Astrocyte of the cerebellum (primary cell): ENCODE measurements around the gene VSIG10L.

Source experiments
- DNase-seq: peaks from one replicate; pipeline ENCODE4 v3.0.0-alpha.2; 2011; ENCODE audit warnings: low read depth
- H3K4me3 ChIP-seq: 2 replicates; pipeline ENCODE4 v1.5.1; 2011; ENCODE audit warnings: mild to moderate bottlenecking, low read depth, low read length, moderate library complexity
- in situ Hi-C: cut with HindIII; loops from 2 replicates; pipeline ENCODE4 v1.10.0; 2017; ENCODE audit warnings: low sequenced_read_pairs
- TF ChIP-seq, protein P1 (sequence below): IDR thresholded peaks from 2 replicates; pipeline ENCODE4 v1.5.1; 2012; ENCODE audit warnings: low read length, low read depth, moderate library complexity, mild to moderate bottlenecking; ENCODE audit errors: missing control alignments

The VSIG10L gene

DNA sequence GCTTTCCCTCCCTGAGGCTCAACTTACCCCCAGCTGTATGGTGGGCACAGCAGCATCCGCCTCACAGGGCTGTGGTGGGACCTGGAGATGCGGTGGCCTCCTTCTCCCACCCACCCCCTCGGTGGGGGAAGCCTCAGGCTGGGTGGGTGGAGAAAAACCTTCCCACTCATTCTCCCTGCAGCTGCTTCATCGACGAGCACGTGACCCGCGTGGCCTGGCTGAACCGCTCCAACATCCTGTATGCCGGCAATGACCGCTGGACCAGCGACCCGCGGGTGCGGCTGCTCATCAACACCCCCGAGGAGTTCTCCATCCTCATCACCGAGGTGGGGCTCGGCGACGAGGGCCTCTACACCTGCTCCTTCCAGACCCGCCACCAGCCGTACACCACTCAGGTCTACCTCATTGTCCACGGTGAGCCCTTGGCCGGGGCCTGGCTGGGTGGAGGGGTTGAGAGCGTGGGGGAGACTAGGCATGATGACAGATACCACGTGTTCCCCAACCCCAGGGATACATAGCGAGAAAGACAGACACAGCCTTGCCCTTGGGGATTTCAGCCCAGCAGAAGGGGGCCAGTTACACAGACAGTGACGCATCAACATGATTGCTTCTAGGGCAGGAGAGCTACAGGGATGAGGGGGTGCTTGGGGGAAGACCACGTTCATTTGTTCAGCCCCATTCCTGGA, 18.3 kb downstream of the VSIG10L start:
- H3K4me3 ChIP-seq = no peak overlapping the region
- no peak for DNase-seq
- TF ChIP-seq, protein P1, sequence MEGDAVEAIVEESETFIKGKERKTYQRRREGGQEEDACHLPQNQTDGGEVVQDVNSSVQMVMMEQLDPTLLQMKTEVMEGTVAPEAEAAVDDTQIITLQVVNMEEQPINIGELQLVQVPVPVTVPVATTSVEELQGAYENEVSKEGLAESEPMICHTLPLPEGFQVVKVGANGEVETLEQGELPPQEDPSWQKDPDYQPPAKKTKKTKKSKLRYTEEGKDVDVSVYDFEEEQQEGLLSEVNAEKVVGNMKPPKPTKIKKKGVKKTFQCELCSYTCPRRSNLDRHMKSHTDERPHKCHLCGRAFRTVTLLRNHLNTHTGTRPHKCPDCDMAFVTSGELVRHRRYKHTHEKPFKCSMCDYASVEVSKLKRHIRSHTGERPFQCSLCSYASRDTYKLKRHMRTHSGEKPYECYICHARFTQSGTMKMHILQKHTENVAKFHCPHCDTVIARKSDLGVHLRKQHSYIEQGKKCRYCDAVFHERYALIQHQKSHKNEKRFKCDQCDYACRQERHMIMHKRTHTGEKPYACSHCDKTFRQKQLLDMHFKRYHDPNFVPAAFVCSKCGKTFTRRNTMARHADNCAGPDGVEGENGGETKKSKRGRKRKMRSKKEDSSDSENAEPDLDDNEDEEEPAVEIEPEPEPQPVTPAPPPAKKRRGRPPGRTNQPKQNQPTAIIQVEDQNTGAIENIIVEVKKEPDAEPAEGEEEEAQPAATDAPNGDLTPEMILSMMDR = no peak
- in situ Hi-C loops = no loop called here

DNA sequence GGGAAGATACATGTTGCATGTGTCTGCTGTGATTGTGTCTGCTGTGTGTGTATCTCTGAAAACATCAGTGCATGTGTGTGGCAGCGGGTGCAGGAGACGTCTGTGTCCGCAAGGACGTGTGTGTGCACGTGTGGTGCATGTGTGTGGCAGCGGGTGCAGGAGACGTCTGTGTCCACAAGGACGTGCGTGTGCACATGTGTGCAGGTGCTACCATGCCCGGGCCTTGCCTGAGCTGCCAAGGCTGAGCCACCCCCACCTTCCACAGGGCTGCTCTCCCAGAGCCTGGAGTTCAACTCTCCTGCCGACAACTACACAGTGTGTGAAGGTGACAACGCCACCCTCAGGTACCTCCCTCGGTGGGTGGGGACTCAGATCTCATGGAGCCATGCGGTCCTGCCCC, 20.1 kb downstream of the VSIG10L start:
- in situ Hi-C loops = no loop called here
- TF ChIP-seq, protein P1 = no peak
- no peak for DNase-seq
- no peak overlapping the region for H3K4me3 ChIP-seq

DNA sequence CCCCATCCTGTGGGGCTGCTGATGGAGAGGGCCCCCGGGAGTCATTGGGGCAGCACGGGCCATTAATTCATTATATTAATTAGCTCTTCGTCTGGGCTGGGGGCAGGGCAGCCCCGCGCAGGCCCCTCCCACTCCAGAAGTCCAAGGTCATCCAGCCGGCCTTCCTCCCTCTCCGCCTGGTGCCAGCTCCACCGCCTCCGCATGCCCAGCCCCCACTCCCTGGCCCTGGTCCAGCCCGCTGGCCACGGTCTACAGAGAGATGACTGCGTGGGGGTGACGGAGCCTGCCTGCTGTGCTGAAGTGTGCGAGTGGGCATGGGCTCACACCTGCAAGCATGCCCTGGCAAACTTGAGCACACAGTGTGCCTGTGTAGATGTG, 21.7 kb downstream of the VSIG10L start:
- TF ChIP-seq, protein P1 = no peak
- no peak for DNase-seq
- in situ Hi-C loops = no loop called here
- H3K4me3 ChIP-seq = no peak overlapping the region

DNA sequence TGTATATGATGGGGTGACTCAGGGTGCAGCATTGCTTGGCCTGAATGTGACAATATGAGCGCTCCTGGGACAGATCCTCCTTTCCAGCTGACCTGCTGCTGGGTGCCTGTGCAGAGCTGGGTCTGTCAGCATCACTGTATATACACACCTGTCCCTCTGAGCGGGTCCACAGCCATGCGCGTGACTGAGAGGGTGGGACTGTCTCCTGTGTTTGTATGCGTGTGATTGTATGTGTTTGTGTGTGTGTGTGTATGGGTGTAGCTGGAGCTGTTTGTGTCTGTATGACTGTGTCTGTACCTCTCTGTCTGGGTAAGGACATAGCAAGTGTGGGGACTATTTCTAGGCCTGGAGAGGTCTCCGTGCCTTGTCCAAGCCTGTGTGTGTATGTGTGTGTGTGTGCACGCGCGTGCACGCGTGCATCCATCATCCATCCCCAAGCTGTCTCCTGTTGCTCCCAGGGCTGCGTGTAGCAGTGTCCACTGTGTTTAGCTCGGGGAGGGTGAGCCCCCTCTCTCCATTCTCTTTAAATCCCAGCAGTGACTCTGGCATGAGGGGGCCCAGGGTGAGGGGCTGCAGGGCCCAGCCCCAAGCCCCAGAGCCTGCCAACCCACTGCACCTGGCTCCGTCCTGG, 22.2 kb downstream of the VSIG10L start:
- no peak overlapping the region for H3K4me3 ChIP-seq
- TF ChIP-seq, protein P1 = no peak
- in situ Hi-C loops = no loop called here
- DNase-seq = no peak

DNA sequence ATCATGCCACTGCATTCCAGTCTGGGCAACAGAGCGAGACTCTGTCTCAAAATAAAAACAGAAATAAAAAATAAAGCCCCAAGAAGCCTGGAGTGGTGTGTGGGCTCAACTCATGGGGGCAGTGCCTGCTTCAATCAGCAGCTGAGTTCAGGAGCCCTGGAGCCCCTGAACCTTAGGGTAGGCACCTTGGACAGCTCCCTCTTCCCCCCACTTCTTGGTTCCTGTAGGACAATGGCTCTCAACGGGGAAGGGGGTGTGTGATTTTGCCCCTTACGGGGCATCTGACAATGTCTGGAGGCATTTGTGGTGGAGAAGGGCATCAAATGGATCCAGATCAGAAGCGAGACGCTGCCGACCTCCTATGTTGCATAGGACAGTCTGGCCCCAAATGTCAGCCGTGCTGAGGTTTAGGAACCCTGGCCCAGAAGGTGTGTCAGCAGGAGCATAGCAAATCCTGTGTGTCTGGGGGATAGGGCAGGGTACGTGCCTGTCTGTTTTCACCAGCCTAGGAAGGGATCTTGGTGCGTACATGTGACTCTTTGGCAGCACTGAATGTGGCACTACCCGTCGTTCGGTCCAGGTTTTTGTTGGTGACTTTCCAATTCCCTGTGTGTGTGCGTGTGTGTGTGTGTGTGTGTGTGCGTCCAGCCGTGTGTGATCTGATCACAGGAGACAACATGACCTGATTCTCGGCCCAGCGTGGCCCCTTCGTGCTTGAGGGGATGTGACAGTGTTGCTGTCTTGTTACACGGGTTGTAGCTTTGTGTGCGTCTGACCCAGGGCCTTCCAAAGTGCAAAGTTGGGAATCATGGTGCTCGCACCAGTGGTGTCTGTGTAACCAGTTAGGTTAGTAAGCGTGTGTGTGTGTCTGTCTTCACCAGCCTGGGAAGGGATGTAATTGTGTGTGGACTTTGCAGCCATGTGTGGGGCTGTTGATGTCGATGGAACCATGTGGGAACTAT, 23.0 kb downstream of the VSIG10L start:
- no peak for DNase-seq
- TF ChIP-seq, protein P1 = no peak
- in situ Hi-C loops = no loop called here

DNA sequence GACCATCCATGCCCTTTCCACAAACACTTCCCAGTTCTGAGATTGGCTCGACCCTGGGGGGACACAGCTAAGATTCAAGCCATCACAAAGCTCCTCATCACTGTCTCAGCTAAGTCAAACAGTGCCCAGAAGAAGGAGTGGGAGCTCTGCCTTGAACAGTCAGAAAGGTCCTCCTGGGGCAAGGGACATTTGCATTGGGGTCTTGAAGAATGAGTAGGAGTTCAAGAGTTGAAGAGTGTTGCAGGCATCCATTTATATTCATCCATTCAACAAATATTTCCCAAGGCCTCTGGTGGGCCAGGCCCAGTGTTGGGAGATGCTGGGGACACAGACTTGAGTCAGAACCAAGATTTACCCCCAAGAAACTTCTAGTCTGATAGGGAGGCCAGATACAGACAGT, 24.0 kb downstream of the VSIG10L start:
- TF ChIP-seq, protein P1 = no peak
- in situ Hi-C loops = no loop called here
- no peak for DNase-seq
- no peak overlapping the region for H3K4me3 ChIP-seq

More for the DNA sequence above, 23.0 kb downstream of the VSIG10L start:
- H3K4me3 ChIP-seq = no peak overlapping the region
